Naive thymus-derived CD4-positive, alpha-beta T cell (primary cell): ENCODE data around the gene HSDL1. TPM values are rescaled to one million over a fixed set of nuclear protein-coding genes. Genes with fewer than 3 reads are reported as not detected.

Experiments
- ATAC-seq: fragments of 150-1000 bp; cut with Tn5 transposase; 2 replicates; pipeline ENCODE4 v1.10.0; 2021; ENCODE audit warnings: mild to moderate bottlenecking, moderate library complexity
- CTCF ChIA-PET: fragments of 350-600 bp; sonication (Branson Sonifier 250); formaldehyde crosslinking; loops from one replicate; lab custom pipeline; 2021; ENCODE audit warnings: antibody characterized with exemption; lab: Charles Lee
- POLR2A ChIA-PET: fragments of 350-600 bp; sonication (Branson Sonifier 250); formaldehyde crosslinking; loops from one replicate; lab custom pipeline; 2021; ENCODE audit warnings: antibody characterized with exemption, inconsistent platforms; lab: Charles Lee
- DNase-seq, 9 donors: peaks; one replicate each; pipeline versions ENCODE4 v3.0.0 to v3.0.0-alpha.2; 2020 to 2022; ENCODE audit warnings: mixed read lengths in 1 of 9
- H3K27ac ChIP-seq: one replicate; pipeline ENCODE4 v1.7.0; 2013; ENCODE audit warnings: mild to moderate bottlenecking, low read depth, low read length, moderate library complexity
- H3K27me3 ChIP-seq, 2 donors: one replicate each; pipeline ENCODE4 v1.7.0; 2013; ENCODE audit warnings: low read length in 2 of 2, mild to moderate bottlenecking in 2 of 2, moderate library complexity in 2 of 2; ENCODE audit not compliant: control insufficient read depth in 2 of 2, insufficient read depth in 2 of 2
- H3K36me3 ChIP-seq, 3 experiments: 1 replicate in 2 of 3; 2 replicates in 1 of 3; pipeline ENCODE4 v1.7.0; 2013; ENCODE audit warnings: low read length in 3 of 3, mild to moderate bottlenecking in 3 of 3, moderate library complexity in 1 of 3; ENCODE audit not compliant: insufficient read depth in 3 of 3, control insufficient read depth in 2 of 3
- H3K4me1 ChIP-seq, 2 donors: one replicate each; pipeline ENCODE4 v1.7.0; 2013; ENCODE audit warnings: low read length in 2 of 2, mild to moderate bottlenecking in 2 of 2, moderate library complexity in 1 of 2; ENCODE audit not compliant: control insufficient read depth in 2 of 2, insufficient read depth in 2 of 2
- H3K4me3 ChIP-seq: 2 replicates; pipeline ENCODE4 v1.7.0; 2013; ENCODE audit warnings: mild to moderate bottlenecking, low read length
- H3K9me3 ChIP-seq, 3 experiments: 1 replicate in 2 of 3; 2 replicates in 1 of 3; pipeline ENCODE4 v1.7.0; 2013; ENCODE audit warnings: low read length in 3 of 3; ENCODE audit not compliant: control insufficient read depth in 2 of 3
- H3K27ac Mint-ChIP-seq, 9 donors: one replicate each; pipeline ENCODE4 v1.8.0; 2020 to 2022; ENCODE audit warnings: mixed read lengths in 9 of 9, mild to moderate bottlenecking in 8 of 9, moderate library complexity in 5 of 9, inconsistent platforms in 2 of 9
- H3K27me3 Mint-ChIP-seq, 5 donors: one replicate each; pipeline ENCODE4 v1.8.0; 2021 to 2022; ENCODE audit warnings: mixed read lengths in 5 of 5, mild to moderate bottlenecking in 1 of 5
- H3K36me3 Mint-ChIP-seq, 5 donors: one replicate each; pipeline ENCODE4 v1.8.0; 2020 to 2022; ENCODE audit warnings: mixed read lengths in 5 of 5, mild to moderate bottlenecking in 3 of 5, inconsistent platforms in 1 of 5
- H3K4me1 Mint-ChIP-seq, 7 donors: one replicate each; pipeline ENCODE4 v1.8.0; 2020 to 2022; ENCODE audit warnings: mixed read lengths in 7 of 7, mild to moderate bottlenecking in 3 of 7, inconsistent platforms in 1 of 7
- H3K4me3 Mint-ChIP-seq, 10 donors: one replicate each; pipeline ENCODE4 v1.8.0; 2020 to 2022; ENCODE audit warnings: mild to moderate bottlenecking in 10 of 10, mixed read lengths in 10 of 10, moderate library complexity in 6 of 10, inconsistent platforms in 2 of 10
- H3K9me3 Mint-ChIP-seq, 11 donors: one replicate each; pipeline ENCODE4 v1.8.0; 2020 to 2022; ENCODE audit warnings: mixed read lengths in 11 of 11, mild to moderate bottlenecking in 4 of 11, inconsistent platforms in 1 of 11, moderate library complexity in 1 of 11
- intact Hi-C, 2 donors: fragments of 100-400 bp; cut with micrococcal nuclease; formaldehyde crosslinking; loops; one replicate each; pipeline ENCODE4 v1.15.1; 2023
- polyA plus RNA-seq, 2 donors: library from polyadenylated mRNA; unstranded; fragments of 300-500 nt; fragmentation: Illumina TruSeq; gene quantifications; one replicate each; pipeline ENCODE4 v1.2.3, GENCODE V29; 2021
- total RNA-seq, 6 experiments: library from RNA in 5 of 6; stranded (reverse) in 5 of 6; gene quantifications; 1 replicate in 5 of 6; 2 replicates in 1 of 6; pipeline ENCODE4 v1.2.3 and lab custom pipeline; 2021 to 2026

Gene HSDL1
- total and polyA plus RNA-seq, 7 experiments from 2014 or later: 10.1 to 26.6 (median 13.6) TPM

DNA sequence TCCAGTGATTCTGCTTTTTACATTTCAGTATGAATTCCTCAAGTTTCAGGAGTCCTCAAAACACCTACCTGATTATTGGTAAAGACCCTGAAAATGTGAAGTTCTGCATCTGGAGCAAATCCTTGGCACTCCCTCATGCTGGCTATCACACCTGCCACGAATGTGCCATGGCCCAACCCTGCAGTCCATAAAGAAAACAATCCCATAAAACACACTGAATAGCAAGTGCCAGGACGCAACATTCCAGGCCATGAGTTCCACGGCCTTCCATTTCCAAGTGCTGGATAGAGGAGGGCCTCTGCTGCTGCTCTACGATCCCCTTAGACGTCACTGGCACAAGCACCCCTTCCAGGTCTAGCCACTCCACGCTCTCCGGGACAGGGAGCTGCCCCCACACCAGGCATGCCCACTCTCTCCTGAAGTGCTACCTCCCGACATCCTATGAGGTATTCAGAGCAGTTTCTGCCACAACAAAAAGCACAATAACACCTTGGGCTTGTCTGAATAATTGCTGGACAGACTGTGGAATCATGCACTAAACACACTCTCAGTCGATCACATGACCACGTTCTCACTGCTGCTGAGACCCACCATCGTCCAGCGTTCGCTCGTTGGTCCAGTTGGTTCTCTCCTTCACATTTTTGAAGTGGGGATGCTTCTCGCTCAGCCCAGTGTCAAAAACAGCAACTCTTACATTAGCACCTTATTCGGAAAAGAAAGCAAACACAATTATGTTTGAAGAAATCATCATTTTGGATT, 51.7 kb downstream of the HSDL1 start:
- no peak for ATAC-seq
- no peaks in the 10 kb centered on the region for H3K27me3 Mint-ChIP-seq
- intact Hi-C loops: no loop called here
- H3K4me3 Mint-ChIP-seq: no peak overlapping the region
- Histone ChIP-seq H3K27me3 (no peaks in the 10 kb centered on the region), H3K4me3 (no peak overlapping the region), H3K27ac (no peak overlapping the region), H3K9me3 (no peaks in the 10 kb centered on the region), H3K36me3 (peaks cover 28 to 90% (median 57%) of the 10 kb centered on the region in 3 experiments), H3K4me1 (peaks cover 0 to 11% of the 10 kb centered on the region in 2 donors)
- H3K36me3 Mint-ChIP-seq: peaks cover 17 to 64% (median 41%) of the 10 kb centered on the region in 5 donors
- peak overlapping the region in 1 of 9 donors; percentile 47 for H3K27ac Mint-ChIP-seq
- no peak for DNase-seq
- ChIA-PET POLR2A (no interaction called here), CTCF (no interaction called here)
- peaks cover 11 to 26% (median 19%) of the 10 kb centered on the region in 7 donors for H3K4me1 Mint-ChIP-seq
- no peaks in the 10 kb centered on the region for H3K9me3 Mint-ChIP-seq

- Mint-ChIP-seq H3K4me3 (no peak overlapping the region), H3K36me3 (peaks cover 17 to 61% (median 37%) of the 10 kb centered on the region in 5 donors), H3K27me3 (no peaks in the 10 kb centered on the region), H3K4me1 (peaks cover 22 to 45% (median 34%) of the 10 kb centered on the region in 7 donors), H3K27ac (peak overlapping the region in 2 of 9 donors; percentile 33 to 76), H3K9me3 (no peaks in the 10 kb centered on the region)
- H3K27ac ChIP-seq: no peak overlapping the region
- H3K4me1 ChIP-seq: peaks cover 4 to 20% of the 10 kb centered on the region in 2 donors
- H3K36me3 ChIP-seq: peaks cover 28 to 82% (median 56%) of the 10 kb centered on the region in 3 experiments
- no peak overlapping the region for H3K4me3 ChIP-seq
- ATAC-seq (no peak), DNase-seq (no peak)
- no peaks in the 10 kb centered on the region for H3K9me3 ChIP-seq
- ChIA-PET CTCF (no interaction called here), POLR2A (no interaction called here)
- intact Hi-C loops: no loop called here
- no peaks in the 10 kb centered on the region for H3K27me3 ChIP-seq
These were observed 53.5 kb downstream of the HSDL1 start for GRCh38 chr16:84091460-84091859.

DNA sequence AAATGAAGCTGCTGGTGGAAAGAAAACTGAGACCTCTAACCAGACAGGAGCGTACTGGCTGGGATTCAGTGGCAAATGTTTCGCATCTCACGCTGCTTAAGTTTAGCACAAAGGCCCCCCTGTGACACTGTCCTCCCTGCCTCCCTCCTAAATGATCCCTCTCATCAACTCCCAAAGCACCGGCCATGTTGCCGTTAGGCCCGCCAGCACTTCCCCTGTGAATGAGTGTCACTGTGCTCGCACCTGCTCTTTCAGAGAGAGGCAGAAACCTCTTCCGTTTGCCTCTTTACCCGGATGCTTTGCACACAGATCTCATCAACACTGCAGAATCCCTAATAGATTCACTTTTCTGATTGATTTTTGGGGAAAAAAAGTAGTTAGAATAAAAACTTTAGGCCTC, 54.8 kb downstream of the HSDL1 start:
- DNase-seq: peak in 2 of 9 donors; percentile 18 to 27
- Histone ChIP-seq H3K27me3 (no peaks in the 10 kb centered on the region), H3K9me3 (no peaks in the 10 kb centered on the region), H3K27ac (no peak overlapping the region), H3K4me3 (no peak overlapping the region), H3K36me3 (peaks cover 28 to 80% (median 52%) of the 10 kb centered on the region in 3 experiments), H3K4me1 (peaks cover 4 to 24% of the 10 kb centered on the region in 2 donors)
- POLR2A ChIA-PET: interaction anchor here (0.6 kb wide), 1 partner anchor 623 kb away, joined by 3 read pairs; no protein-coding TSS in a partner anchor
- ATAC-seq: no peak
- H3K9me3 Mint-ChIP-seq: no peaks in the 10 kb centered on the region
- intact Hi-C loops: no loop called here
- H3K4me3 Mint-ChIP-seq: peak overlapping the region in 2 of 10 donors; percentile 19 to 43
- no peaks in the 10 kb centered on the region for H3K27me3 Mint-ChIP-seq
- peaks cover 17 to 59% (median 34%) of the 10 kb centered on the region in 5 donors for H3K36me3 Mint-ChIP-seq
- peak overlapping the region in 7 of 9 donors; percentile 25 to 92 (median 66) for H3K27ac Mint-ChIP-seq
- CTCF ChIA-PET: interaction anchor here (1.0 kb wide), 1 partner anchor 132 kb away, joined by 3 read pairs; no protein-coding TSS in a partner anchor
- H3K4me1 Mint-ChIP-seq: peaks cover 28 to 54% (median 42%) of the 10 kb centered on the region in 7 donors

DNA sequence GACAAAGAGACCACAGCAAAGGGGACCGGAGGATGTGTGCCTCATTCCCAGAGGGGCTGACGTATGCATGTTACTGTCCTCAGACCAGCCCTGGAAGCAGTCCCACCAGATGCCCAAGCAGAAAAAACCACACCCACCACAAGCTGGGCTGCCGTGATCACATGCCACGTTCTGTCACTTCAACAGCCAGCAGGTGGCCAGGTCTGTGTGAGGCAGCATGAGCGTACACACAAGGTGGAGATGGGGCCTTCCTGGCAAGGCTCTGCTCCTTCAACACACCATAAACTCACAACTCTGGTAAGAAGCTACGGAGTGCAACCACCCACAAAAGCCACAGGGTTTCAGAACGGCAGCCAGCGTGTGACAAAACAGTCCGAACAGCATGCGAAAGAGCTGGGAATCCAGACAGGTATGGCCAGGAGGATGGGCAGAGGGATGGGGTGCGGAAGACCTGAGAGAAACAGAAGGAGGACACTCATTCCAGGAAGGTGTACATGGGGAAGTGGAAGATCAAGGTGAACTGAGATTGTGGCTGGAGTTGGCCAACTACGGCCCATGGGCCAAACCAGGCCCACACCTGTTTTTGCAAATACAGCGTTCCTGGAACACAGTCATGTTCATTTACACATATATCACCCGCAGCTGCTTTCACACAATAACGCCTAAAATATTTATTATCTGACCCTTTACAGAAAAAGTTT, 56.1 kb downstream of the HSDL1 start:
- intact Hi-C loops: loop anchor here (1.0 to 10.0 kb wide), 5 partner anchors 27 to 416 kb away; partner anchors contain the start of genes MBTPS1 (in 1 of the 2), MEAK7 (in 1 of the 2) and TAF1C (in 1 of the 2)
- POLR2A ChIA-PET: no interaction called here
- DNase-seq (peak in 8 of 9 donors; percentile 38 to 57 (median 46)), ATAC-seq (peak; percentile 71)
- Histone ChIP-seq H3K9me3 (no peaks in the 10 kb centered on the region), H3K4me1 (peaks cover 4 to 24% of the 10 kb centered on the region in 2 donors), H3K27me3 (no peaks in the 10 kb centered on the region), H3K4me3 (no peak overlapping the region), H3K27ac (peak overlapping the region; percentile 11), H3K36me3 (peaks cover 27 to 71% (median 51%) of the 10 kb centered on the region in 3 experiments)
- peaks cover 29 to 60% (median 49%) of the 10 kb centered on the region in 7 donors for H3K4me1 Mint-ChIP-seq
- H3K36me3 Mint-ChIP-seq: peaks cover 17 to 46% (median 38%) of the 10 kb centered on the region in 5 donors
- peak overlapping the region in 8 of 9 donors; percentile 46 to 94 (median 72) for H3K27ac Mint-ChIP-seq
- CTCF ChIA-PET: interaction anchor here (0.8 to 2.7 kb wide), 4 partner anchors 10 to 98 kb away, joined by 3 to 12 read pairs (median 4); partner anchors contain the start of gene TAF1C
- no peaks in the 10 kb centered on the region for H3K9me3 Mint-ChIP-seq
- H3K27me3 Mint-ChIP-seq: no peaks in the 10 kb centered on the region
- peak overlapping the region in 6 of 10 donors; percentile 0 to 67 (median 50) for H3K4me3 Mint-ChIP-seq

DNA sequence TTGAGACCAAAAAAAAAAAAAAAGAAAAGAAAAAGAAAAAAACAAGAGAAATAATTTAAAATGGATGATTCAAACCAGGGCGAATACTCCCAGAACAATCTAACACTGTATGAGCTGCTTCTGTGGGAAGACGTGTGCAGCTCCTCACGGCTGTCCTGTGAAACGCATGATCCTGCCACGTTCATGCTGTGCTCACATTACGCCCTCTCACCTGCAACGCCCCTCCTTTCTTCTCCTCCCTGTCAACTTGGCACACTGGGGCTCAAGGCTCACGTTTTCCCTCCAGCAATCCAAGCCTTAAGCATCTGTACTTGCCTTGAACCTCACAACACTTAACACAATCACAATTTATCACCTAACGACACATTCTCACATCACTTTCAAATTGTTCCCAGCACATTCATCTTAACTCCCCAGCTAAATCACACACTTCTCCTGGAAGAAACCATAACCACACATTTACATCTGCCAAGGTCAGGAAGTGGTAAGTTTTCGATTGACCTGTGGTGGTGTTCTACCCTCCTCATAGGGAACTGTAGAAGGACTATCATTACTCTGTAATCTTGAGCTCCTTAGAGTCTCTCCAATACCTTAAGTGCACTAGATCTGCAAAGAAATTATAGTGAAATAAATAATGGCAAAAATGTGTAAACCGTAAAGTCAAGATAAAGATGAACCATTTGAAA, 57.4 kb downstream of the HSDL1 start:
- Histone ChIP-seq H3K27me3 (no peaks in the 10 kb centered on the region), H3K27ac (peak overlapping the region; percentile 11), H3K36me3 (peaks cover 21 to 70% (median 39%) of the 10 kb centered on the region in 3 experiments), H3K4me3 (no peak overlapping the region), H3K9me3 (no peaks in the 10 kb centered on the region), H3K4me1 (peaks cover 4 to 24% of the 10 kb centered on the region in 2 donors)
- H3K36me3 Mint-ChIP-seq: peaks cover 10 to 40% (median 29%) of the 10 kb centered on the region in 5 donors
- no peak for ATAC-seq
- H3K27me3 Mint-ChIP-seq: no peaks in the 10 kb centered on the region
- H3K4me3 Mint-ChIP-seq: peak overlapping the region in 5 of 10 donors; percentile 12 to 38 (median 30)
- ChIA-PET POLR2A (interaction anchor here (0.7 kb wide), 1 partner anchor 30 kb away, joined by 3 read pairs; no protein-coding TSS in a partner anchor), CTCF (interaction anchor here (0.6 to 5.9 kb wide), 4 partner anchors 52 to 99 kb away, joined by 4 to 31 read pairs (median 8); partner anchors contain the start of gene TAF1C)
- H3K4me1 Mint-ChIP-seq: peaks cover 29 to 60% (median 49%) of the 10 kb centered on the region in 7 donors
- DNase-seq: no peak
- no peaks in the 10 kb centered on the region for H3K9me3 Mint-ChIP-seq
- intact Hi-C loops: loop anchor here (1.0 to 10.0 kb wide), 6 partner anchors 29 to 417 kb away; partner anchors contain the start of genes MBTPS1 (in 1 of the 2), MEAK7 (in 1 of the 2) and TAF1C (in 1 of the 2)
- peak overlapping the region in 8 of 9 donors; percentile 5 to 85 (median 56) for H3K27ac Mint-ChIP-seq
